Neural cell (in vitro differentiated cells): ENCODE results near the gene COL6A2. TPM values are rescaled to one million over a fixed set of nuclear protein-coding genes. Genes with fewer than 3 reads are reported as not detected.

Source experiments
- H2AFZ ChIP-seq: fragments of 200-600, 300-800 bp; sonication (generic), shearing (Covaris generic); 2 replicates; pipeline ENCODE4 v1.6.0; 2014; ENCODE audit warnings: low read depth, mild to moderate bottlenecking, antibody characterized with exemption, low read length, moderate library complexity
- H3F3A ChIP-seq: fragments of 200-600 bp; shearing (Covaris generic); 2 replicates; pipeline ENCODE4 v1.6.1; 2016; ENCODE audit warnings: mild to moderate bottlenecking, moderate library complexity, mixed read lengths, antibody characterized with exemption, low read length; ENCODE audit not compliant: insufficient read depth, poor library complexity, severe bottlenecking
- H3K27ac ChIP-seq: fragments of 200-600, 300-800 bp; sonication (generic), shearing (Covaris generic); 2 replicates; pipeline ENCODE4 v1.5.1; 2014; ENCODE audit warnings: mild to moderate bottlenecking, low read length, moderate library complexity
- H3K27me3 ChIP-seq: fragments of 300-800, 200-600 bp; sonication (generic), shearing (Covaris generic); 2 replicates; pipeline ENCODE4 v1.6.0; 2014; ENCODE audit warnings: mild to moderate bottlenecking, low read depth, low read length, moderate library complexity; ENCODE audit not compliant: insufficient read depth
- H3K36me3 ChIP-seq: fragments of 300-800, 200-600 bp; sonication (generic), shearing (Covaris generic); 2 replicates; pipeline ENCODE4 v1.5.1; 2014; ENCODE audit warnings: mild to moderate bottlenecking, antibody characterized with exemption, low read length, moderate library complexity; ENCODE audit not compliant: insufficient read depth
- H3K4me2 ChIP-seq: fragments of 300-800, 200-600 bp; sonication (generic), shearing (Covaris generic); 2 replicates; pipeline ENCODE4 v1.6.0; 2014; ENCODE audit warnings: mild to moderate bottlenecking, low read length
- H3K4me3 ChIP-seq: fragments of 300-800, 200-600 bp; sonication (generic), shearing (Covaris generic); 2 replicates; pipeline ENCODE4 v1.5.1; 2014; ENCODE audit warnings: mild to moderate bottlenecking, low read length, moderate library complexity
- H3K79me2 ChIP-seq: fragments of 200-600 bp; shearing (Covaris generic); replicated peaks from 2 replicates; pipeline ENCODE4 v1.6.0; 2014; ENCODE audit warnings: mild to moderate bottlenecking, low read length, moderate library complexity; ENCODE audit not compliant: insufficient read depth
- H3K9ac ChIP-seq: fragments of 300-800, 200-600 bp; sonication (generic), shearing (Covaris generic); 2 replicates; pipeline ENCODE4 v1.6.1; 2016; ENCODE audit warnings: mild to moderate bottlenecking, low read length, mixed read lengths
- H3K9me2 ChIP-seq: fragments of 200-600 bp; shearing (Covaris generic); 2 replicates; pipeline ENCODE4 v1.6.1; 2016; ENCODE audit warnings: mild to moderate bottlenecking, low read length, mixed read lengths; ENCODE audit not compliant: insufficient read depth
- H3K9me3 ChIP-seq: fragments of 200-600, 300-800 bp; sonication (generic), shearing (Covaris generic); 2 replicates; pipeline ENCODE4 v1.6.1; 2016; ENCODE audit warnings: mild to moderate bottlenecking, mixed run types, low read length, moderate library complexity, mixed read lengths
- H4K20me1 ChIP-seq: fragments of 200-600 bp; shearing (Covaris generic); 2 replicates; pipeline ENCODE4 v1.6.1; 2016; ENCODE audit warnings: mild to moderate bottlenecking, mixed run types; ENCODE audit not compliant: insufficient read depth
- EP300 ChIP-seq: fragments of 450-650 bp; conservative IDR thresholded peaks from 2 replicates; pipeline ENCODE4 v1.6.1; 2014; ENCODE audit warnings: antibody characterized with exemption, mild to moderate bottlenecking, moderate library complexity; ENCODE audit not compliant: poor library complexity, severe bottlenecking
- EZH2 ChIP-seq: fragments of 200-600, 300-800 bp; shearing (Covaris generic), sonication (generic); IDR thresholded peaks from 2 replicates; pipeline ENCODE4 v1.6.1; 2014; ENCODE audit warnings: antibody characterized with exemption, low read length, borderline replicate concordance, mild to moderate bottlenecking; ENCODE audit not compliant: insufficient read depth, poor library complexity, severe bottlenecking
- MXI1 ChIP-seq: fragments of 450-650 bp; conservative IDR thresholded peaks from 2 replicates; pipeline ENCODE4 v1.6.1; 2014; ENCODE audit warnings: antibody characterized with exemption, mild to moderate bottlenecking; ENCODE audit not compliant: poor library complexity, severe bottlenecking
- POLR2AphosphoS5 ChIP-seq: IDR thresholded peaks from 2 replicates; pipeline ENCODE4 v1.6.1; 2012
- RAD21 ChIP-seq: fragments of 450-650 bp; conservative IDR thresholded peaks from 2 replicates; pipeline ENCODE4 v1.6.1; 2014; ENCODE audit warnings: antibody characterized with exemption, mild to moderate bottlenecking, moderate library complexity
- SMC3 ChIP-seq: fragments of 450-650 bp; conservative IDR thresholded peaks from 2 replicates; pipeline ENCODE4 v1.6.1; 2014; ENCODE audit warnings: antibody characterized with exemption, mild to moderate bottlenecking, moderate library complexity; ENCODE audit not compliant: poor library complexity
- TAF1 ChIP-seq: IDR thresholded peaks from 2 replicates; pipeline ENCODE4 v1.6.1; 2012; ENCODE audit warnings: low read depth
- polyA plus RNA-seq: library from polyadenylated mRNA; depleted of rRNA; stranded (reverse); fragments of >200 nt; gene quantifications from 2 replicates; pipeline ENCODE4 v1.2.3, GENCODE V29; 2014
- TF ChIP-seq, protein P1 (sequence below): fragments of 450-650 bp; IDR thresholded peaks from 2 replicates; pipeline ENCODE4 v1.5.1; 2014; ENCODE audit warnings: antibody characterized with exemption, mild to moderate bottlenecking, moderate library complexity; ENCODE audit not compliant: poor library complexity, severe bottlenecking
- TF ChIP-seq, protein P2 (sequence below): IDR thresholded peaks from 2 replicates; pipeline ENCODE4 v1.6.1; 2012; ENCODE audit warnings: borderline replicate concordance

The COL6A2 gene
- polyA plus RNA-seq, 1 donor from 2014 or later, result not detected

DNA sequence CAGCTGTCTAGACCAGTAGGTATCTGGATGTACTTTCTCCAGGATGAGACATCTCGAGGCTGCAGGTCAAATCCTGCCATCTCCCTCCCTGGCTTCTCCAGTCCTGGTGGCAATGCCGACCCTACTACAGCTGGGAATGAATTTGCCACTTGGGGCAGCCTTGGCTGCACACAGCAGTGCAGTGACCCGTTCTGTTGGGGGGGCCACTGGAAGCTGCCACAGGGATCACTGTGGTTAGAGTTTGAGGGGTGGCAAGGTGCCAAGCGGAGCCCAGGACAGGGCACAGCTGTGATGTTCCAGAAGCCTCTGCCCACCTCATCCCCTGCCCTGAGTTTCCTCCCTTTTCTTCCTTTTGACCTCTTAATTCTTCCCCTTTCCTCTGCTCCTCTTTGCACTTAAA is 17.1 kb downstream of the COL6A2 start:
- Histone ChIP-seq H4K20me1 (no peaks in the 10 kb centered on the region), H3K9me2 (no peaks in the 10 kb centered on the region), H3K79me2 (no peaks in the 10 kb centered on the region), H3K4me3 (no peak overlapping the region), H3K9me3 (no peaks in the 10 kb centered on the region), H3K36me3 (no peaks in the 10 kb centered on the region), H3K27ac (no peak overlapping the region), H3K4me2 (no peak overlapping the region), H3K9ac (no peak overlapping the region), H3F3A (no peaks in the 10 kb centered on the region), H2AFZ (no peak overlapping the region), H3K27me3 (no peaks in the 10 kb centered on the region)
- no peak for TF ChIP-seq MXI1
- TF ChIP-seq, protein P1, sequence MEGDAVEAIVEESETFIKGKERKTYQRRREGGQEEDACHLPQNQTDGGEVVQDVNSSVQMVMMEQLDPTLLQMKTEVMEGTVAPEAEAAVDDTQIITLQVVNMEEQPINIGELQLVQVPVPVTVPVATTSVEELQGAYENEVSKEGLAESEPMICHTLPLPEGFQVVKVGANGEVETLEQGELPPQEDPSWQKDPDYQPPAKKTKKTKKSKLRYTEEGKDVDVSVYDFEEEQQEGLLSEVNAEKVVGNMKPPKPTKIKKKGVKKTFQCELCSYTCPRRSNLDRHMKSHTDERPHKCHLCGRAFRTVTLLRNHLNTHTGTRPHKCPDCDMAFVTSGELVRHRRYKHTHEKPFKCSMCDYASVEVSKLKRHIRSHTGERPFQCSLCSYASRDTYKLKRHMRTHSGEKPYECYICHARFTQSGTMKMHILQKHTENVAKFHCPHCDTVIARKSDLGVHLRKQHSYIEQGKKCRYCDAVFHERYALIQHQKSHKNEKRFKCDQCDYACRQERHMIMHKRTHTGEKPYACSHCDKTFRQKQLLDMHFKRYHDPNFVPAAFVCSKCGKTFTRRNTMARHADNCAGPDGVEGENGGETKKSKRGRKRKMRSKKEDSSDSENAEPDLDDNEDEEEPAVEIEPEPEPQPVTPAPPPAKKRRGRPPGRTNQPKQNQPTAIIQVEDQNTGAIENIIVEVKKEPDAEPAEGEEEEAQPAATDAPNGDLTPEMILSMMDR, result no peak

DNA sequence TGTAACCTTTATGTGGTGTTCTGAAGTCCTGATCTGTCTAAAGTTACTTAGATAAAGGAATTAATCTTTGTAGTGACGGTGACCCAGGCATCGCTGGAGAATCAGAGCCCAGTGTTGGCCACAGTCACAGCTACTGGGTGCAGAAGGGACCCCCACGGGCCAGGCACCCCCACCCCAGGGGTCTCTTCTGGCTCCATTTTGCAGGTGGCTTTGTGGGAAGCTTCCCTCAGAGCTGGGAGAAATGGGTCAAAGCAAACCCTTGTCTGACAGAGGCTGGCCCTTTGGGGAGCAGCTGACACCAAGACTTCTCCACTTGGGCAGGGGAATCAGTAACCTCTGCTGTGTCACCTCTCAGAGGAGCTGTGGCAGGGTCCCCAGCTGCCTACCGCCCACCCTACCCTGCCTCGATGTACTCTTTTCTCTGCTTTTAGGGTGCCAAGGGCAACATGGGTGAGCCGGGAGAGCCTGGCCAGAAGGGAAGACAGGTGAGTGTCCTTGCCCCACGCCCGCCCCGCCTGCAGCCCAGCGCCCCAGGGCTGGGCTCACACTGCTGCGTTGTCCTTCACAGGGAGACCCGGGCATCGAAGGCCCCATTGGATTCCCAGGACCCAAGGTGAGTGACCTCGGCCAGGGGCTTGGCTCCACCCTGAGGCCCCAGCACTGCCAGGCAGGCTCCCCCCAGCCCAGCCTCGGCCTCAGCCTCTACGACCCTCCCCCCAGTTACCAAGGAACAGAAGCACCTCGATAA is 17.7 kb downstream of the COL6A2 start:
- no peaks in the 10 kb centered on the region for H3K9me2 ChIP-seq
- no peaks in the 10 kb centered on the region for H3K27me3 ChIP-seq
- H3K27ac ChIP-seq, result no peak overlapping the region
- no peaks in the 10 kb centered on the region for H3K79me2 ChIP-seq
- no peak overlapping the region for H3K4me2 ChIP-seq
- TF ChIP-seq POLR2AphosphoS5 (no peak), EP300 (no peak), RAD21 (no peak), MXI1 (no peak), EZH2 (no peak), TAF1 (no peak), SMC3 (no peak)
- TF ChIP-seq, protein P1, result no peak
- TF ChIP-seq, protein P2, sequence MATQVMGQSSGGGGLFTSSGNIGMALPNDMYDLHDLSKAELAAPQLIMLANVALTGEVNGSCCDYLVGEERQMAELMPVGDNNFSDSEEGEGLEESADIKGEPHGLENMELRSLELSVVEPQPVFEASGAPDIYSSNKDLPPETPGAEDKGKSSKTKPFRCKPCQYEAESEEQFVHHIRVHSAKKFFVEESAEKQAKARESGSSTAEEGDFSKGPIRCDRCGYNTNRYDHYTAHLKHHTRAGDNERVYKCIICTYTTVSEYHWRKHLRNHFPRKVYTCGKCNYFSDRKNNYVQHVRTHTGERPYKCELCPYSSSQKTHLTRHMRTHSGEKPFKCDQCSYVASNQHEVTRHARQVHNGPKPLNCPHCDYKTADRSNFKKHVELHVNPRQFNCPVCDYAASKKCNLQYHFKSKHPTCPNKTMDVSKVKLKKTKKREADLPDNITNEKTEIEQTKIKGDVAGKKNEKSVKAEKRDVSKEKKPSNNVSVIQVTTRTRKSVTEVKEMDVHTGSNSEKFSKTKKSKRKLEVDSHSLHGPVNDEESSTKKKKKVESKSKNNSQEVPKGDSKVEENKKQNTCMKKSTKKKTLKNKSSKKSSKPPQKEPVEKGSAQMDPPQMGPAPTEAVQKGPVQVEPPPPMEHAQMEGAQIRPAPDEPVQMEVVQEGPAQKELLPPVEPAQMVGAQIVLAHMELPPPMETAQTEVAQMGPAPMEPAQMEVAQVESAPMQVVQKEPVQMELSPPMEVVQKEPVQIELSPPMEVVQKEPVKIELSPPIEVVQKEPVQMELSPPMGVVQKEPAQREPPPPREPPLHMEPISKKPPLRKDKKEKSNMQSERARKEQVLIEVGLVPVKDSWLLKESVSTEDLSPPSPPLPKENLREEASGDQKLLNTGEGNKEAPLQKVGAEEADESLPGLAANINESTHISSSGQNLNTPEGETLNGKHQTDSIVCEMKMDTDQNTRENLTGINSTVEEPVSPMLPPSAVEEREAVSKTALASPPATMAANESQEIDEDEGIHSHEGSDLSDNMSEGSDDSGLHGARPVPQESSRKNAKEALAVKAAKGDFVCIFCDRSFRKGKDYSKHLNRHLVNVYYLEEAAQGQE, result no peak
- H3K9ac ChIP-seq, result no peak overlapping the region
- H4K20me1 ChIP-seq, result no peaks in the 10 kb centered on the region
- H3K4me3 ChIP-seq, result no peak overlapping the region
- H3K36me3 ChIP-seq, result no peaks in the 10 kb centered on the region
- no peaks in the 10 kb centered on the region for H3F3A ChIP-seq
- no peaks in the 10 kb centered on the region for H3K9me3 ChIP-seq
- no peak overlapping the region for H2AFZ ChIP-seq
